Stimulated activated CD4-positive, alpha-beta T cell treated with anti-CD3 and anti-CD28 coated beads, Interleukin-2, amount 100 ng/mL, for 4 hours (primary cell): Measurements from ENCODE around the gene FAM221B.

Experiments used
- DNase-seq: peaks from one replicate; pipeline ENCODE4 v3.0.0-alpha.2; 2020; ENCODE audit warnings: low read depth

The FAM221B gene, protein sequence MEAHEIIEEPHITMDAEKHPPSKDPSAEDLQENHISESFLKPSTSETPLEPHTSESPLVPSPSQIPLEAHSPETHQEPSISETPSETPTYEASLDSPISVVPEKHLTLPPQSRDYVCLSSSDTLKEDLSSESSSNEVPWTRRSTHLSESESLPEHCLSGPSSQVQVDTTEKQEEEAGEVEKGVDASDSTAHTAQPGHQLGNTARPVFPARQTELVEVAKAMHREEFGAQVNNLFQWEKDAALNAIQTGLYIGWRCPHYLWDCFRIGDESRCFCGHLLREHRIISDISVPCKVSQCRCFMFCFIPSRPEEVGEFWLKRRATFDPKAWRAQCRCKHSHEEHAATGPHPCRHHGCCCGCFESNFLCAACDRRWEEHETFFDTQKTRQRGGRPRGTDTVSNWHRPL

DNA sequence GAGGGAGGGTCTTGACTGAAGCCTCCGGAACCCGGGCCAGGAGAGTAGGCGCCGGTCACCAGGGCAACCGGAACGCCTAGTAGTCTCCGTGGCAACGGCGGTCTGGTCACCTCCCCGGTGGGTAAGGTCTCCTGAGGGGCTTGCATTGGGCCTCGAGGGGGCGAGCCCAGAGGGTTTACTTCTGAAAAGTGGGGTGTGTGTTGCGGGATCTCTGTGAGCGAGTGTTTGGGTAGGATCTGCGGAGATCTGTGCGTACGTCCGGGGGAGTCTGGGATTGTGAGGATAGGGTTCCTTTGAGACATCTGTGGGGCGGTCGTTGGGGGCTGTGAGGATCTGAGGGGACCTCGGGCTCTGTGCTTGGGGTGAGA, at the start of gene FAM221B:
TSS of gene FAM221B (minus strand) at position 17 of the 368 bp plus-strand sequence. CDS start 2,571 bp downstream, outside the sequence.
- DNase-seq = no peak

DNA sequence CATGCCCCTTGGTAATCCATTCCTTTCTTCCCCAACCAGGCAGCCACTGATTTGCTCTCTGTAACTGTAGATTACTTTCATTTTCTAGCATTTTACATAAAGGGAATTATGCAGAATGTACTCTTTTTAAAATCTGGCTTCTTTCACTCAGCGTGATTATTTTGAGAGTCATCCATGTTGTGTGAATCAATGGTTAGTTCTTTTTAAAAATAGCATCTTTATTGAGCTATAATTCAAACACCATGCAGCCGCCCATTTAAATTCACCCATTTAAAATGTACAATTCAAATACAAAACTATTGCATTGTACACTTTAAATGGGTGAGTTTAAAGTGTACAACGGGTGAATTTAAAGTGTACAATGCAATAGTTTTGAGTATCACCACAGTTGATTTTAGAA, 44.0 kb upstream of the FAM221B start:
- DNase-seq = no peak

DNA sequence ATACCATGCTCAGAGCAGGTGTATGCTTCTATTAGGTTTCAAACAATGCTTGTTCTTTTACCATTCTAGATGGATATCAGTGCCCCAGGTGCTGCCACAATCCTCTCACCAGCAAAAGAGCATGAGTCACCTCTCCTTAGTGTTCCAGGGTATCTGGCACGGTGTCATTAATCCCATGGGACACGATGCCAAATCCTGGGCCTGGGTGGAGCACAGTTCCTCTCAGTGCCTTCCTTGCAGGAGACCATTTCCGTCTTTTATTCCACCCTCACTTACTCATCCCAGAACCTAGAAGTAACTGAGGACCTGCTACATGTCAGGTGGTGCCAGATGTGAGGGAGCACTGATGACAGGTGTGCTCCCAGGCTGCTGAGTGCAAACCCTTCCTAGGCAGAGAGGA, 43.0 kb upstream of the FAM221B start:
- DNase-seq = no peak

DNA sequence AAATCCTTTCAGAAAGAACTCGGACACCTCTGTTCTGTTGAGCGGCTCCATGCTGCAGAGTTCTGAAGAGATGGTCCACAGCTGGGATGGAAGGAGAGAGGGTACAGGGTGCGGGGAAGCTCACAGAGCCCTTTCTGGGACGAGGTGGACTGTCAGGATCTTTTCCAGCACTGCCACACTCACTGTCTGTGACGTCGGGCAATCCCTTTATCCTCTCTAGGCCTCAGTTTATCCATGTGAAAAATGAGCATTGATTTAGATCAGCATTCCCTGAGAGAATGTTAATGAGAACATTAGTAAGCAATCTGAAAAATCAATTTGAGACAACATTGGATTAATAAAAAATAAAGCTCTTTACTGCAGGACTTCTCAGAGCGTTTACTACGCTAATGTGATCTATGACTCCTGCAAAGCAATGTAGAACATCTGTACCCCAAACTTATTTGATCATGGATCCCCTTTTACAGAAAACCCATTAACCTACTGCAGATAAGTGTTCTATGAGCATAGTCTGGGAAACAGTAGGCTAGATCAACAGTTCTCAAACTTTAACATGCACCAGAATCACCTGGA, 41.9 kb upstream of the FAM221B start, which contains the start of gene OR13J1:
TSS of gene OR13J1 (minus strand) at position 51 of the 573 bp plus-strand sequence. CDS start at position 51, 0 bp downstream.
- no peak for DNase-seq

DNA sequence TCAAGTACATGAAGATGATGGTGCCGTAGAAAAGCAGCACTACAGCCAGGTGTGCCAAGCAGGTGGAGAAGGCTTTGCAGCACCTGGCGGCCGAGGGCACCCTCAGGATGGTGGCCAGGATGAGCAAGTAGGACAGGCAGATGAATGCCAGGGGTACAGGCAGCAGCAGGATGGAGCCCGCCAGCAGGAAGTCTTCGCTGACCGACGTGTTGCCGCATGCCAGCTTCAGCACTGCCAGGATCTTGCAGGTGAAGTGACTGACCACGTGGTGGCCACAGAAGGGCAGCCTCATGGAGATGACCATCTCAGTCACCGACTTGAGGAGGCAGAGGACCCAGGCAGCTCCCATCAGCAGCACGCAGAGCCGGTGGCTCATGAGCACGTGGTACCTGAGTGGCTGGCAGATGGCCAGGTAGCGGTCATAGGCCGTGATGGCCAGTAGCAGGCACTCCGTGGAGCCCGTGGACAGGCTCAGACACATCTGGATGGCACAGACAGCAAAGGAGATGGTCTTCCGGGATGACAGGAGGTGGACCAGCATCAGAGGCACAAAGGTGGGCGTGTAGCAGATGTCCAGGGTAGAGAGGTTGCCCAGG, 41.2 kb upstream of the FAM221B start:
- DNase-seq = no peak

DNA sequence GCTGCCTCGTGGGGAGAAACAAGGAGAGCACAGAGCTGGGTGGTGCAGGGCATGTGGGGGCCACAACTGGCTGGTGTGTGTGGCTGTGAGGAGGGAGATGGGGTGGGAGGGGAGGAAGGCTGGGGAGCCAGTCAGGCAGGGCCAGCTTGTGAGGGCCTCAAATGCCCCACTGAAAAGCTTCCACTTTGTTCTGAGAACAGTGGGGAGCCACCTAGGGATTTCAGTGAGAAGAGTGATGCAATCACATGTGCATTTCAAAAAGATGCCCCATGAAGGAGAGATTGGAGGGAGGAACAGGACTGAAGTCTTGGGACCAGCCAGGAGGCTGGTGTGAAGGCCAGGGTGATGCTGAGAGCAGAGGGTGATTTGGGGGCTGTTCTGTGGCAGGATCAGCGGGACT, 40.4 kb upstream of the FAM221B start:
- no peak for DNase-seq

DNA sequence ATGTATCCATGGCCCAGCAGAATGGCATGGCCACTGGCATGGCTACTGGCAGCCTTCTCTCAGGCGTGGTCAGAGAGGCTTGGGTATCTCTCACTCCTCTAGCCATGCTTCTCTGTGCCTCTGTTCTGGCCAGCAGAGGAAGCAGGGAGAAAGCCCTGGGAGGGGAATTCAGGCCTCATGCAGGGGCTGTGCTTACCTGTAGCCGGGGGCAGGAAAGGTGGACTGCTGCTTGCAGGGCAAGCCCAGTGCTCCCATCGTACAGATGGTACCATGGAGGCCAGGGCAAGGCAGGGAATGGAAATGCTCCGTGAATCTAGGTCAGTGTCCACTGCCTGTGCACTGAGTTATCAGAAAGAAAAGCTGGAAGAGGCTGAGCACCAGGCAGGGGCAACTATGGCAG, 39.0 kb upstream of the FAM221B start:
- no peak for DNase-seq

DNA sequence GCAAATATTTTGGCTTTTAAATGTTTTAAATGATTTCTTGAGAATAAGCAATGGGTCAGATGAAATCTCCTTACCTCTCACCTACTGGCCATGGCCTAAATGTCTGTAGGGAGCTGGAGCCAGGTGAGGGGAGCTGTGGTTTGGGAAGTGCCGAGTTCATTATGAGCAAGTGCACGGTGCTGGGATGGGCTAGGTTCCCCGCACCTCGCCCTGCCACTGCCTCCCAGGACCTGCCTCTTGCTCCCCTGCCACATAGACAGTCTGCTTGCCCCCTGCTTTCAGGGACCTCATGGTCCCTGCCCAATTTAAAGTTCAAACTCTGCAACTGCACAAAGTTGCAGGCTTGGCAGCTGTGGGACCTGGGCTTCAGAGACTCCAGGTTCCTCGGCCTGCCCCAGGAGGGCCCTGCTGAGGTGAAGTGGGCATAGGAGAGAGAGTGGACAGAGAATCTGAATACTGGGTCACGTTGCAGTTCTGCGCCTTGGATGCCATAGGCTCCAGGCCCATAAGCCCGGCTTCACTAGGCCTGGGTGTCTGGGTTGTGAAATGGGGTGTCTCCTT, 36.2 kb upstream of the FAM221B start:
- DNase-seq = no peak

DNA sequence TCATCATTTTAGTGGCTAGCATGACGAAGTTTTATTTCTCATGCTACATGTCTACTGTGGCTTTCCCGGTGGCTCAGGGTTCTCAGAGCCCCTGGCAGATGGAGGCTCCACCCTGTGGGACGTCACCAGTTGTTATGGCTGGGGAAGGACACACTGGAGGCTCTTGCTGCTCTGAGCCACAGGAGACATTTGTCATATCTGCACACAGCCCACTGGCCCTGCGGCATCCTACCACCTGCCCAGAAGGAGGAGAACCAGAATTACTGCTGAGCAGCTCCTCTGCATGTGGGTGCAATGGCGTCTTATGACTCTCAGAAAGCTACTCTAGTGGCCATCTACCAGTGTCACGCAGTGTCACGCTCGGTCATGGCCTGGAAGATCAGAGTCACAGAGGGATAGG, 35.1 kb upstream of the FAM221B start:
- no peak for DNase-seq

DNA sequence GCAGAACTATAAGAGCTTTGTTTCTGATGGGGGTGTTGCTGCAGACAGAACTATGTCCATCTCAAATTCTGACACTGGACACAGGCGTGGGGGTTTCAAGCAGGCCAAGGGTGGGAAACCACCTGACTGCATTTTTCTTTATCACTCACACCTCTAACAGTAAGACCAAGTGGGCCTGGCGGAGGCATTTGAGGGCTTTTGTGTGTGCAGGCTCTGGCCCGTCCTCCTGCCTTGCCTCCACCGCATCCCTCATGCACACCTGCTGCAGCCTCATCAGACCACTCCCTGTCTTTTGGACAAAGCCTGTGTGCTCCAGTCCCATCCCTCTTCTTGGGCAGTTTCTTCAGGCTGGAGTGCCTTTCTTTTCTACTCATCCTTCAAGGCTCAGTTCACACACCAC, 33.8 kb upstream of the FAM221B start:
- DNase-seq = no peak

DNA sequence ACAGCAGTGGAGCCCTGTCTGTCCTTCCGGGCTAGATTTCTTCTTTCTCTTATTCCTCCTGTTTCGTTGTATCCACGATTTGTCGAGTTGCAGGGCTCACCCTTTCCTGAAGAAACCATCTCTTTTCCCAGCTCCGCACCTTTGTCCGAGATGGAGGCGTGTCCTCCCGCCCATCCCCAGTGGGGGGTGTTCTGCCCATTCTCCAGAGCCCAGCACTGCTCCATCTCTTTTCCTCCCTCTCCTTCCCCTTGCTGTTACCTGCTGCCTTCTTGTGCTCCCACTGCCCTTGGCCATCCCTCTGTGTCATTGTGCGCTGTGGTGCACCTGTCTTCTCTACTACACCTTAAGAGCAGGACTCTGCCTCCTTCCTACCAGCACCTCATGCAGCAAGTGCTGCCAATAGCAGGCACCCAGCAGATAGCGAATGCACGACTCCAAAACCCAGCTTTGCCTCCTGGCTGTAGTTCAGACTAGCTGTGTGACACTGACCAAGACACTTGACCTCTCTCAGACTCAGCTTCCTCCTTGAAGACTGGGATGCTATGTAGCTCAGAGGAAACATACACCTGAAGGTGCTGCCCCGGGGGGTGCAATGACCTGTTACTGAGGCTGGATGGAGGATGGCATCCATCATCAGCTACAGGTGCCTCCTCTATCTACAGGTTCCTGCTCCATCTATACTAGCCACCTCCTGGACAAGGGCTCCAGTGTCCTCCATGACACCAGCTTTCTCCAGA, 32.8 kb upstream of the FAM221B start:
- DNase-seq = no peak

DNA sequence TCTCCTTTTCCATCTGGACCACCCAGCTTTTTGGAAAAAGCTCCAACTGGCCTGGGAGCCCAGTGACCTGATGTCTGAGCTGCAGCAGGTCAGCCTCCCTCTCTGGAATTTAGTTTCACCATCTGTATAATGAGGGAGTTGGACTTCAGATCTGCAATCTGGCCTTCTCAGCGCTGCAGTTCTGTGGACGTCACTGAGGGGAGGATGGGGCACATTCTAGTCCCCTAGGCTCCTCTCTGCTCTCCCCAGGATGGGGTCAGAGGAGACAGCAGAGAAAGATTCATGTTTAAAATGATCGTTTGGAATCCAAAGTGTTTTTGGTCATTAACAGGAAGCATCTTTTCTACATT, 31.4 kb upstream of the FAM221B start:
- DNase-seq = no peak

DNA sequence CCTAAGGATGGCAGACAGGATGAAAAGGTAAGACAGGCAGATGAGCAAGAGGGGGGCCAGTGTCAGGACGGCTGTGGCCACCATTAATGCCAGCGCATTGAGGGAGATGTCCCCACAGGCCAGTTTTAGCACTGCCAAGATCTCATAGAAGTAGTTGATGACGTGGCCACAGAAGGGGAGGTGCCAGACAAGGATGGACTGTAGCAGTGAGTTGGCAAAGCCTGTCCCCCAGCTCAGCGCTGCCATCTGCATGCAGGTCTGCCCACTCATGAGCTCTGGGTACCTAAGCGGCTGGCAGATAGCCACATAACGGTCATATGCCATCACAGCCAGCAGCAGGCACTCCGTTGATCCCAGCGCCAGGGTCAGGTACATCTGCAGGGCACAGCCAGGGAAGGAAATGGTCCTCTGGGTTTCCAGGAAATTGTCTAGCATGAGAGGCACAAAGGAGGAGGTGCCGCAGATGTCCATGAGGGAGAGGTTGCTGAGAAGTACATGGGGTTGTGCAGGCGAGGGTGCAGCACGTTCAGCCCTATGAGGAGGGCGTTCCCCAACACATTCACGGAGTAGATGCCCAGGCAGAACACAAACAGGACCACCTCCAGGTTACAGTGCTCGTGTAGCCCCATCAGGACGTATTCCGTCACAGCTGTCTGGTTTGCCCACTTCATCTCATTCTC, 30.9 kb upstream of the FAM221B start:
- DNase-seq = no peak

DNA sequence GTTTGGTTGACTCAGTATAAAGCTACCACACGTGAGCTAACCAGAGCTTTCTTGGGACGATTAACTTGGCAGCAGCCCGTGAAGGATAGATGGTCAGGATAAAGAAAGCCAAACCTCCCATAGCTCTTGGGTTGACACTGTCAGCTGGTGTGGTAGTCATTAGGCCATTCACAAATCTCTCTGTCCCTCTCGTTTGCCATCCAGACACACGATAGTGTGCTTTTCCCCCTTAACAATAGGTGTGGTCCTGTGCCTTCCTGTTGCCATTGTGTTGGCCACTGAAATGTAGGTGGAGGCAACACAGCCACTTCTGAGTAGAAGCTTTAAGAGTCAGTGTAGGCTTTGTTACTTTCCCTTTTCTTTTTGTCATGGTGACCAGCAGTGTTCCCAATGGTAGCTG, 29.9 kb upstream of the FAM221B start:
- DNase-seq = no peak

DNA sequence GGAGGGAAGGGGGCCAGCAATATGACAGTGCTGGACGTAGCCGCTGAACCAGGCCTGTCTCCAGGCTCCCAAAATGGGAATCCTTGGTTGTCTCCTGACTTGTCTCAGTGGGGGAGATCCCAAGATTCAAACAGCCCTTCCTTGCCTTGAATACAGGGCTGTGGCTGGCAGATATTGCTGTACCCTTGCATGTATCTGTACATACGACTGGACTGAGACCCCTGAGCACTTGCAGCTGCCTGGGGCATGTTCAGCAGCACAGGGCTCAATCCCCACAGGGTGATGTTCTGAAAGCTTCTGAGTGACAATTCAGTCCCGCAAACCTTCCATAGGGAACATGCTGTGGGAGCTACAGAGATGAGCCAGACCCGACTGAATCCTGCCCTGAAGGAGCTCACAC, 28.4 kb upstream of the FAM221B start:
- DNase-seq = no peak

DNA sequence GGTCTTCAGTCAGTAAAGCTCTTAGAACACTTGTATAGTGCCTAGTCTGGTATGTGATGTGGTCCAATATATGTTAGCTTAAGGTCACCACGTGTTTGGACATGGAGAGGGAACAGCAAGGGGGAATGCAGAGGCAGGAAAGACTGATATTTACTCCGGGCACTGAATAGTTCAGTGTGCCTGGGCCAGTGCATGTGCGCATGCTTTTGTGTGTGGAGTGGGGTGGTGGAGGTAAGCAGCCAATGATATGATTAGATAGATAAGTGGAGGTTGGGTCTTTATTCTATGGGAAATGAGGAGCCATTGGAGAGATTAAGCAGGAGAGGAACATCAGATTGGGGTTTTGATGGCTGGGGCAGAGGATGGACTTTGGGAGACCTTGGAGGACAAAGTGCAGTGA, 27.7 kb upstream of the FAM221B start:
- no peak for DNase-seq

DNA sequence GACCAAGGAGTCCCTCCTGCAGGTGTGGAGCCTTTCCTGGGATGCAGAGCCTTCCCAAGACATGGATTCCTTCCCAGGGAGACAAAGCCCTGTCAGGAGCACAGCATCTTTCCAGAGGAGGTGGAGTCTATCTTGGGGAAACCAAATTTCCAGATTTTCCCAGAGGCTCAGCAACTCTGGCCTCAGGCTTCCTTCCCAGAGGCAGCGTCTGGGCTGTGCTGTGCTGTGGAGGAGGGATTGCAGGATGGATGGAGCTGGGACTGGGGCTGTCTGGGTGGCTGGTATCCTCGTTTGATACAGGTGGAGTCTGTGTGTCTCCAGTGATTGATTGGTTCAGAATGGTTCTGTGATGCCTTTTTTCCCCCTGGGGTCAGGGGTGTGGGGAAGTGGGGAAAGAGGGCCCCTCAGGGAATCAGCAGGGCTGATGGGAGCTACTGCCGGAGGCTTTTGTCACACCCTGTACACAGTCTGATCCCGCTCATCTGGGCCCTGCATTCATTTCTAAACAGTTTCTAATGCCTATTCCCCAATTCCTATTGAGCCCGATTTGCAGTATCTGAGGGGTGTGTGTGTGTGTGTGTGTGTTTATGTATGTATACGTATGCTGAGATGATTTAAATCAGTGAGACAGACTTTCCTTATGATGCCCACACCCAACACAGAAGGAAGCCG, 25.7 kb upstream of the FAM221B start:
- no peak for DNase-seq

DNA sequence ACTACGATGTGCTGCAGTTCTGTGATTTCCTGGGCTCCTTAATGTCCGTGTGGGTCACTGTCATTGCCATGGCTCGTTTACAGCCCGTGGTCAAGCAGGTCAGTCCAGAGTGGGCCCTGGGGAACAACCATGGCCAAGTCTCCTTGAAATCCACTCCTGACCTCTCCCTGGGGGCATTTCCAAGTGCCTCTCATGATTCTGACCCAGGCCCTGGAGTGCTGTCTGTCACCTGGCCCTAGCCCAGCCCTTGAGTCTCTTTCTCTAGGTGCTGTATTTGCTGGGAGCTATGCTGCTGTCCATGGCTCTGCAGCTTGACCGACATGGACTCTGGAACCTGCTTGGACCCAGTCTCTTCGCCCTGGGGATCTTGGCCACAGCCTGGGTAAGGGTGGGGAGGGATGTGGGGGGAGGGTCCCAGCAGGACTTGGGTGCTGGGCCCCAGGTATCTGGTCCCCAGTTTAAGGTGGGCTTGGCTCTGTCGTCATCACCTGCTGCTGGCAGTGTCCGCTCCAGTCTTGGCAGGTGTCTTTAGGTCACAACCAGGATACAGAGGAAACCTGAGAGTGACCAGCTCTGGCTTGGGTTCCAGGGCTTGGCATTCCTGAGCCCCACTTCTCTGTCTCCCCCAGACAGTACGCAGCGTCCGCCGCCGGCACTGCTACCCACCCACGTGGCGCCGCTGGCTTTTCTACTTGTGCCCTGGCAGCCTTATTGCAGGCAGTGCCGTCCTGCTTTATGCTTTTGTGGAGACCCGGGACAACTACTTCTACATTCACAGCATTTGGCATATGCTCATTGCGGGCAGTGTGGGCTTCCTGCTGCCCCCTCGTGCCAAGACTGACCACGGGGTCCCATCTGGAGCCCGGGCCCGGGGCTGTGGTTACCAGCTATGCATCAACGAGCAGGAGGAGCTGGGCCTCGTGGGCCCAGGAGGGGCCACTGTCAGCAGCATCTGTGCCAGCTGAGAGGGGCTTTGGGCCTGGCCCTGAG, 24.6 kb upstream of the FAM221B start:
- no peak for DNase-seq

DNA sequence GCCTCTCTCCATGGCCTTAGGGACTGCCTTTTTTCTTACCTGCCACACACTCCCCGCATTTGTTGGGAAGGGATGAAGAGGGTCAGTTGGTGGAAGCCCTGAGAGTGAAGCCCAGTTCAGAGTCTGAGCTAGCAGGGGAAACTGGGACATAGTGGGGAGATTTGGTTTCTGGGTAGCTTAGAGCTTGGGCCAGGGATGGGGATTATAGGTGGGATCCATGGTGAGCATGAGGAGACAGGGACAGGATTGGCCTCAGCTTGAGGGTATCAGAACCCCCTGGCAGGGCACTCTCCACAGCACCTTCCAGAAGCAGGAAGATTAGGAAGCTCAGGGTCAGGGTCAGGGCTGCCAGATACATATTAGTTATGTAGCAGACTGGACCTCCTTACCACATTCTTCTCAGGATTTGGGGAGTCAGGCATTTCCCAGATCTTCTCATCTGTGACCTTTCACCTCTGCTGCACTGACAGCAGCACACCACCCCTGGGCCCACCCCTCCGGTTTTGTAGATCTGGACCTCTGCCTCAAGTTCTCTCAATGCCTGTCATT, 23.8 kb upstream of the FAM221B start:
- DNase-seq = no peak
